Measurements from ENCODE around the gene ABO.
"Not testable (repeated sequence)": the region's sequence is repeated elsewhere in the genome, so short reads cannot be mapped to it uniquely, and the experiment has no call there.

ABO gene

DNA sequence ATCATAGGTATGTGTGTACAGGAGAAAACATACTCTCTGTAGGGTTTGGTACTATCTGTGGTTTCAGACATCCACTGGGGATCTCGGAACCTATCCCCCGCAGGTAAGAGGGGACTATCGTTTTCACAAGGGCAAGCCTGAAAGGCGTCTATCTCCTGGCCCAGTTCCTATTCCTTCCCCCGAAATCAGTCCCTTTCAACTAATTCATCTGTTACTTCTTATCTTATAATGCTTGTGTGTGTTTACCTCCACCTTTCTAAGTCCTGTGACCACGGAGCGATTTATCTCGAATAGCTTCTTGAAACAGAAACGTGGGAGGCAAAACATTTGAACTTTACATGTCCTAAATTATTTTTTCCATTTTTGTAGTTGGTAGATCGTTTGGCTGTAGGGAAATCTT, 11.4 kb downstream of the ABO start:
- no peak for DNase-seq (ENCODE audit: low spot score)

GRCh38 chr9:133262226-133262625, 12.8 kb downstream of the ABO start:
- no peak for DNase-seq (ENCODE audit: low spot score)

DNA sequence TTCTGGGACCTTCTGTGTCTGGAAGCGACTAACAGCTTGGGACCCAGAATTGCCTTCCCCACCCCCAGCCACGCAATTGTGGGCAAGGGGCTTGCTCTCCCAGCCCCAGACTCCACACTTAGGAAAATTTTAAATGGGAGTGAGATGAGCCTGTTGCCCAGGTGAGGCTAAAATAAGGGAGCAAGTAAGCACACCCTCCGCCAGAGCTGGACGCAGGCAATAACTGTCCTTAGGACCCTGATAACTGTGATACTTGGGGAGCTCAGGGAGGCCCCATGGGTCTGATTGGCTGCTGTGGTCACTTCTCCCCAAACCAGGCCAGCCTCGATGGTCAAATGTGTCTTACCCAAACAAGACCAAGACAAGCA, 13.3 kb downstream of the ABO start:
- DNase-seq (ENCODE audit: low spot score) = no peak

DNA sequence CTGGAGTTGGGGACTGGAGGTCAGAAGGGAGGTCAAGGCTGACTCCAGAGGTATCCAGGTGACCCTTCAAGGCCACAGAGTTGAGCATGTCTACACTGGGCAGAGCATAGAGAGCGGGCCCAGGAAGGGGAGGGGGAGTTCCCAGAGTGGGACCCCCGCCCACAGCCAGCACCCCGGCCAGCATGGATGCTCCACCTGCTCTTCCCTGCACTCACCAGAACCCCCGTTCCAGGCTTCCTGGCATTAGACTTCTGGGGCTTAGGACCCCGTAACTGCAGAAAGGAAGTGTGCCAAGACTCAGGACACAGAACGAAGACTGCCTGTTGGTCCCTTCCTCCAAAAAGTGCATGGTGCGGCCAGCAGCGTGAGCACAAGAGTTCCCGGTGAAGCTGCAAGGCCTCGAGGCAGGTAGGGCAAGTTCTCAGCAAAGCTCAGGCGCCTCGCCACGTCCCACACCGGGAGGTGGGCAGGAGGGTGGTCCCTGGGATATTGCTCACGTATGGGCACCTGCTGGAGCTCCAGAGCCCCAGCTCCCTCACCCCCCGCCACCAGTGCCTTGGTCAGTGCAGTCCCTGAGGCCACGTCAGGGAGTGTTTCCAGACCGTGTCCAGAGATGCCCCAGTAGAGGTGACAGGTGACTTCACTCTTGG, 13.8 kb downstream of the ABO start:
- DNase-seq (ENCODE audit: low spot score) = no peak

DNA sequence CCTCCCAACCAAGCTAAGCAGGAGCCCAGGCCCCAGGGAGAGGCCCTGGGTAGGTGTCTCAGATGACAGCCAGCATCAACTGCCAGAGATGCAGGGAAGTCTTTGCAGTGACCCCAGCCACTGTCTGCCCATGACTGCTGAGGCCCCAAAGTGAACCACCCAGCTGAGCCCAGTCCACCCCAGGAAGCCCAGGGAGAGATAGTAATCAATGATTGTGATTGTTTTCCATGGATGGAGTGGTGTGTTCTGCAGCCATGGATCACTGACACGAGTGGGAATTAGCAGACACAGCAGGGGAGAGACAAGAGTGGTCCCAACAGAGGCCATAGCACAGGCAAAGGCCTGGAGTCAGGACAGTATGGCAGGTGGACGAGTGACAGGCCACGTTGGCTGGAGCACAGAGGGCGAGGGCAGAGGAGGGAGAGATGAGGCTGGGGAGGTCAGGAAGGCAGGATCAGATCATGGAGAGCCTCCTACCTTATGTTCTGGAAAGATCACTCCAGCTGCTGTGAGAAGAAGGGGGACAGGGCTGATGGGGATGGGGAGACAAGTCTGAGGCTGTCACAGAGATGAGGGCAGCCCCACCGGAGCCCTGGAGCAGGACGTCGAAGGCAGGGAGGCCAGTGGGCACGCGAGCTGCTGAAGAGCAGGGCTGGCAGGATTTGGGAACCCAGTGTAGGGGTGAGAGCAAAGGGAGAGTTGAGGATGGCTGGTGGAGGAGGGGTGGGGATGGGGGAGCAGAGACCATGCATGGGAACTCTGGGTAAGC, 14.5 kb downstream of the ABO start:
- DNase-seq (ENCODE audit: low spot score) = no peak

- DNase-seq (ENCODE audit: low spot score) = no peak
Observed at GRCh38 chr9:133258061-133259015, 16.7 kb downstream of the ABO start.

GRCh38 chr9:133257465-133257956, 17.5 kb downstream of the ABO start:
- no peak for DNase-seq (ENCODE audit: low spot score)

DNA sequence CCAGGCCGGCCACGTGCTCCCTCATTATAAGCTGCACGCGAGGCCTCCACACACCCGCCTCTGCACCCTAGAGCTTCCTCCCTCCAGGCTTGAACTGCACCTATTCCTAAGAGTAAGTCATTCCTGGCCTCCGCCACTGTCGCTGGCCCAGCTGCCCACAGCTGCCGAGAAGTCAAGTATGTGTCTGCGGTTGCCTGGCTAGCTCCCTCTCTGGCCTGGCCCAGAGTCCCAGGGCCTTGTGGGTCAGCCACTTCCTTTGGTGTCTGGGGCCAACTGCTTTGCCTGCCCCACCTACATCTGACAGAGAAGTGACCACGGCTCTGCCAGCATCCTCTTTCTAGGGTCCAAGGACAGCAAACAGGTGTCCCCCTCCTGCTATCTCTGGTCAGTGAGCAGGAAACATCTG, 18.3 kb downstream of the ABO start:
- no peak for DNase-seq (ENCODE audit: low spot score)

GRCh38 chr9:133256136-133256461, 18.9 kb downstream of the ABO start:
- no peak for DNase-seq (ENCODE audit: low spot score)

DNA sequence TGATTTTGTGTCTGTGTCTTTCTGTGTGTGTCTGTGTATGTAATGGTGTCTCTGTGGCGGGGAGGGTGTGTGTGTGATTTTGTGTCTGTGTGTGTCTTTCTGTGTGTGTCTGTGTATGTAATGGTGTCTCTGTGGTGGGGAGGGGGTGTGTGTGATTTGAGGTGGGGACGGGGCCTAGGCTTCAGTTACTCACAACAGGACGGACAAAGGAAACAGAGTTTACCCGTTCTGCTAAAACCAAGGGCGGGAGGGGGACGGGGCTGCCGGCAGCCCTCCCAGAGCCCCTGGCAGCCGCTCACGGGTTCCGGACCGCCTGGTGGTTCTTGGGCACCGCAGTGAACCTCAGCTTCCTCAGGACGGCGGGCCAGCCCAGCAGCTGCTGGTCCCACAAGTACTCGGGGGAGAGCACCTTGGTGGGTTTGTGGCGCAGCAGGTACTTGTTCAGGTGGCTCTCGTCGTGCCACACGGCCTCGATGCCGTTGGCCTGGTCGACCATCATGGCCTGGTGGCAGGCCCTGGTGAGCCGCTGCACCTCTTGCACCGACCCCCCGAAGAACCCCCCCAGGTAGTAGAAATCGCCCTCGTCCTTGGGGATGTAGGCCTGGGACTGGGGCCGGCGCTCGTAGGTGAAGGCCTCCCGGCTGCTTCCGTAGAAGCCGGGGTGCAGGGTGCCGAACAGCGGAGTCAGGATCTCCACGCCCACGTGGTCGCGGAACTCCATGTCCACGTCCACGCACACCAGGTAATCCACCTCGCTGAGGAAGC, 19.4 kb downstream of the ABO start:
- no peak for DNase-seq (ENCODE audit: low spot score)

GRCh38 chr9:133254471-133254870, 20.5 kb downstream of the ABO start:
- DNase-seq (ENCODE audit: low spot score) = no peak

DNA sequence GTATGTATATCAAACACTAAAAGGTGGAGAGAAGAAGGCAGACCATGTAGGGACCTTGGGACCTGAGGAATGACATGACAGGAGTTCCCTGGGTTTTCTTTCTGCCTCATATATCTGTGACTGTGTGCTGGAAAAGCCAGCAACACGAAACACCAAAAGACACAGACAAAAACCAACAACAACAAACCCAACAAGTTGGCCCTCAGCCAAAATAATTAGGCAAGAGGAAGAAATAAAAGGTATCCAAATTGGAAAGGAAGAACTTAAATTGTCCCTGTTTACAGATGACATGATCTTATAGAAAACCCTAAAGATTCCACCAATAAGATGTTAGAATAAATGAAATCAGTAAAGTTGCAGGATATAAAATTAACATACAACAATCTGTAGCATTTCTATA, 21.7 kb downstream of the ABO start:
- DNase-seq (ENCODE audit: low spot score) = no peak

DNA sequence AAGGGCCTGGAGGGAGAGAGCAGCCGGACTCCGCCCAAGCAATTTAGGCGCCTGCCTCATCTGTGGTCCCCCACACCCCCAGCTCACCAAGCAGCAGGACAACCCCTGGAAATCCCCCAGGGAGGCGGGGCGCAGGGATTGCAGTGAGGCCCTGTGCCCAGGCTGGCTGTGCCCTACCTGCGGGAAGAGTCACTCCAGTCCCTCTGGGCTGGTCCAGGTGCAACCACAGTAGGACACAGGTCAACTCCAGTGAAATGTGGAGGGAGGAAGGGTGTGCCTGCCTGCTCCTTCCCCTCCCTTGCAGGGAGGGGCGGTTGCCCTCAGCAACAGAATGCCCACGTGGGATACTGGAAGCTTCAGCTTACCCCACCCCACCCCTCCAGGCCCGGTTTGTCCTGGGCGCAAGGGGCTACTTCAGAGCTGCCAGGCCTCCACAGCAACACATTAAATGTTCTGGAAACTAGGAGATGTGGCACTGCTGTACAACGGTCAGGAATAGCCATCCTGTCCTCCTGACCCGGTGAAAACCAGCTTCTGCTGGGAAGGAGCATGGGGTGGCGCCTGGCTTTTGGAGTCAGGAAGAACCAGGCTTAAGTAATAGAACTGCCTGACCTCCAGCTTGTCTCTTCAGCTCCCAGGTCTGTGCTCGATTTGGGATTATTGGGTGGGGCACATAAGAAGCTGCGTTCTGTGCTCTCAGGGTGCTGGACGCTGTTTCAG, 22.5 kb downstream of the ABO start:
- DNase-seq (ENCODE audit: low spot score) = peak; percentile 42

DNA sequence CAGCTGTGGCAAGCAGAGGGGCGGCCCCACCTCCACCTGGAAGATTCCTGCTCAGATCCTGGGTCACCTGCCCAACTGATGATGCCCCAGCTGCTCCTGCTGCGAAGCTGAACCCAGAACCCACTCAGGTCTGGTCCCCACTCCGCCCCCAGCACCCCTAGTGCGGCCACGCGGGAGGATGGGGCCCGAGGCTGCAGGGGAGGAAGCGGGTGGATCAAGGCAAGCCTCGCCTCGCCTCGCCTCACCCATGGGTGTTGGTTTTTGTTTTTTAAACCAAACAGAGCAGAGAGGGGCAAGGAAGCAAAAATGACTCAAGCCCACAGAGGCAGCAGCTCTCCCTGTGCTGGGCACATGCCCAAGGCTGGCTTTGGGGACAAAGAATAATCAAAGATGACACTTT, 23.2 kb downstream of the ABO start:
- no peak for DNase-seq (ENCODE audit: low spot score)

GRCh38 chr9:133251221-133251620, 23.8 kb downstream of the ABO start:
- DNase-seq (ENCODE audit: low spot score) = not testable (repeated sequence)

GRCh38 chr9:133250741-133251170, 24.2 kb downstream of the ABO start:
- no peak for DNase-seq (ENCODE audit: low spot score)

DNA sequence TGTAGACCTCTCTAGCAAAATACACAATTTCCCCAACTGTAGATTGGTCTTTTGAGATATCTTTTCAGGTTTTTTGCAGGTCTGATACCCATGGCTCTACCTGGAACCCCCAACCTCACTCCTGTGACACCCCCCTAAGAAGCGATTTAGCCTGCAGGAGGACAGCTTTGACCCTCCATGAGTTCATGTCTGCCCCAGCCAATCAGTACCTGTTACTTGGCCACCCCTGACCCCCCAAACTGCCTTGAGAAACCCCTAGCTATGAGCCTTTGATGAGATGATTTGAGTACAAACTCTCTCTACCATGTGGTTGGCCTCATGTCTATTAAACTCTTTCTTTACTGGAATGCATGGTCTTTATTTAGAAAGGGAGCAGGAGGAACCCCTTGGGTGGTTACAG, 25.7 kb downstream of the ABO start:
- DNase-seq (ENCODE audit: low spot score) = no peak

DNA sequence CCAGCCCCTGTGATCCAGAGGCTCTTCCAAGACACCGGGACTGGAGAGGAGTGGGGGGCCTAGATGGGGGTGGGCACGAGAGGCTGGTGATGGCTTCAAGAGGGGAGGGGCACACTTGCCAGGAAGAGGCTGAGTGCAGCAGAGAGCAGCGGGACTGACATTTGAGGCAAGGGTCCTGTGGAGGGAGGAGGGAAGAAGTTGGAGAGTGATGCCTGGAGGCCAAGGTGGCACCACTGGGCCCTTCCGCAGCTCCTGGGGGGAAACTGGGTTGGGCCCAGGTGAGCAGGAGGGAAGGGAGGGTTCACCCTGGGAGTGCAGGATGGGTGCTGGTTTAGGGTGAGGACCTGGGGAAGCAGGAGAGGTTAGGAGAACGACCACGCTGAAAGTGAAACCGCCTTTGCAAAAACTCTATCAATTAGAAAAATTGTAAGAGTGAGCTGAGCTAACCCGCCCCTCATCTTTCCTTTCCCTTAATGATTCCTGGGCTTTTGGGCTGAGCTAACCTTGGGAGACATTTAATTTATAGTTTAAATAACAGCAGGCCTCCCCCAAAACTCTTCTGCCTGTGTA, 26.2 kb downstream of the ABO start:
- DNase-seq (ENCODE audit: low spot score) = no peak

- DNase-seq (ENCODE audit: low spot score) = no peak
Observed at GRCh38 chr9:133247632-133248031, 27.4 kb downstream of the ABO start.

- no peak for DNase-seq (ENCODE audit: low spot score)
Observed at GRCh38 chr9:133246991-133247390, 28.0 kb downstream of the ABO start.

DNA sequence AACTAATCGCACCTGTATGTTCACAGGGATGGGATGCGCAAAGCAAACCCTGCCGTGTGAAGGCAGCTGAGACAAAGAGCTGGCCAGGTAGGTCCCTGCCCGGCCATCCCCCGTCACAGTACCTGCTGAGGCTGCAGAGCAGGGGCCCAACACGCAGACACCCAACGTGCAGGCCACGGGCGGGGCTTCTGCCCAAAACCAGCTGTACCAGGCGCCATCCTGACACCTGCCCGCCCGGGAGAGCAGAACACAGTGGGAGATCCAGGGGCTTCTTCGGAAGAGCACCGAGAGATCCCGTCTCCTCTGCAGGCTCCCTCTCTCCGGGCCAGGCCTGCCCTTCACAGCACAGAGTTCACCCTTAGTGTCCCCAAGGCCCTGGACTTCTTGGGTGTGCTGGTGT, 28.4 kb downstream of the ABO start:
- no peak for DNase-seq (ENCODE audit: low spot score)
